Liver (tissue), 9 donors: ENCODE results near the gene RABGGTA. TPM values are rescaled to one million over a fixed set of nuclear protein-coding genes. Genes with fewer than 3 reads are reported as not detected.

ENCODE experiments used
- DNase-seq: peaks from one replicate; pipeline ENCODE4 v3.0.0-alpha.2; 2017; ENCODE audit warnings: low spot score
- H3K27ac ChIP-seq, 2 donors: one replicate each; pipeline ENCODE4 v1.7.0; 2013; ENCODE audit warnings: inconsistent platforms in 2 of 2, low read length in 2 of 2, control low read depth in 1 of 2, low read depth in 1 of 2, mild to moderate bottlenecking in 1 of 2
- H3K27me3 ChIP-seq, 4 donors: one replicate each; pipeline versions ENCODE4 v1.6.1 to v1.7.0; 2013; ENCODE audit warnings: low read length in 3 of 4, inconsistent platforms in 1 of 4, mild to moderate bottlenecking in 1 of 4, moderate library complexity in 1 of 4; ENCODE audit not compliant: control insufficient read depth in 4 of 4, insufficient read depth in 4 of 4
- H3K36me3 ChIP-seq, 4 donors: one replicate each; pipeline versions ENCODE4 v1.6.1 to v1.7.0; 2013; ENCODE audit warnings: low read length in 3 of 4, mild to moderate bottlenecking in 3 of 4, low read depth in 1 of 4, moderate library complexity in 1 of 4; ENCODE audit not compliant: control insufficient read depth in 4 of 4, insufficient read depth in 3 of 4
- H3K4me1 ChIP-seq, 4 donors: one replicate each; pipeline versions ENCODE4 v1.6.1 to v1.7.0; 2013; ENCODE audit warnings: low read length in 3 of 4, mild to moderate bottlenecking in 3 of 4, moderate library complexity in 1 of 4; ENCODE audit not compliant: control insufficient read depth in 4 of 4, insufficient read depth in 4 of 4
- H3K4me3 ChIP-seq, 3 donors: one replicate each; pipeline versions ENCODE4 v1.6.1 to v1.7.0; 2013; ENCODE audit warnings: low read length in 3 of 3, control low read depth in 1 of 3, low read depth in 1 of 3, mild to moderate bottlenecking in 1 of 3
- H3K9ac ChIP-seq, 2 donors: one replicate each; pipeline ENCODE4 v1.7.0; 2013; ENCODE audit warnings: low read length in 2 of 2, mild to moderate bottlenecking in 2 of 2, moderate library complexity in 2 of 2, control low read depth in 1 of 2, low read depth in 1 of 2
- H3K9me3 ChIP-seq, 4 donors: one replicate each; pipeline versions ENCODE4 v1.6.1 to v1.7.0; 2013; ENCODE audit warnings: low read length in 3 of 4; ENCODE audit not compliant: control insufficient read depth in 4 of 4
- EGR1 ChIP-seq, 2 donors: IDR thresholded peaks; 2 replicates each; pipeline ENCODE4 v1.6.1; 2016 to 2018; ENCODE audit warnings: antibody characterized with exemption in 2 of 2, low read depth in 2 of 2
- FOXA1 ChIP-seq: IDR thresholded peaks from 2 replicates; pipeline ENCODE4 v1.6.1; 2016; ENCODE audit warnings: antibody characterized with exemption
- FOXA2 ChIP-seq: IDR thresholded peaks from 2 replicates; pipeline ENCODE4 v1.6.1; 2016; ENCODE audit warnings: antibody characterized with exemption
- GABPA ChIP-seq, 2 donors: IDR thresholded peaks in 1 of 2; conservative IDR thresholded peaks in 1 of 2; 2 replicates each; pipeline ENCODE4 v1.6.1; 2016; ENCODE audit warnings: antibody characterized with exemption in 2 of 2, mild to moderate bottlenecking in 1 of 2, moderate library complexity in 1 of 2
- HNF4A ChIP-seq, 2 donors: conservative IDR thresholded peaks; 2 replicates each; pipeline ENCODE4 v1.6.1; 2016; ENCODE audit warnings: antibody characterized with exemption in 2 of 2, mild to moderate bottlenecking in 2 of 2
- HNF4G ChIP-seq: IDR thresholded peaks from 2 replicates; pipeline ENCODE4 v1.6.1; 2016; ENCODE audit warnings: antibody characterized with exemption
- JUND ChIP-seq, 2 donors: IDR thresholded peaks; 2 replicates each; pipeline ENCODE4 v1.6.1; 2016; ENCODE audit warnings: antibody characterized with exemption in 2 of 2
- NR2F2 ChIP-seq: IDR thresholded peaks from 2 replicates; pipeline ENCODE4 v1.6.1; 2016; ENCODE audit warnings: antibody characterized with exemption
- RAD21 ChIP-seq, 2 donors: IDR thresholded peaks; 2 replicates each; pipeline ENCODE4 v1.6.1; 2016; ENCODE audit warnings: antibody characterized with exemption in 2 of 2, mild to moderate bottlenecking in 2 of 2
- RXRA ChIP-seq, 2 donors: IDR thresholded peaks; 2 replicates each; pipeline ENCODE4 v1.6.1; 2017 to 2018; ENCODE audit warnings: antibody characterized with exemption in 2 of 2, mild to moderate bottlenecking in 1 of 2
- SP1 ChIP-seq: IDR thresholded peaks from 2 replicates; pipeline ENCODE4 v1.6.1; 2018; ENCODE audit warnings: antibody characterized with exemption, mild to moderate bottlenecking
- TAF1 ChIP-seq: conservative IDR thresholded peaks from 2 replicates; pipeline ENCODE4 v1.6.1; 2016; ENCODE audit warnings: antibody characterized with exemption, mild to moderate bottlenecking
- YY1 ChIP-seq: IDR thresholded peaks from 2 replicates; pipeline ENCODE4 v1.6.1; 2016; ENCODE audit warnings: antibody characterized with exemption, mild to moderate bottlenecking
- WGBS: extraction: QIAGEN DNeasy Blood & Tissue Kit; methylation state at CpG from one replicate; pipeline ENCODE4 v1.1.7; 2013; 5-methylcytosine and 5-hydroxymethylcytosine counted together
- polyA plus RNA-seq, 2 donors: library from polyadenylated mRNA; stranded (reverse) in 1 of 2; unstranded in 1 of 2; fragments of 200-250 nt in 1 of 2; fragments of >200 nt in 1 of 2; fragmentation: Nextera tagmentation in 1 of 2; extraction: Ambion mirVana in 1 of 2; gene quantifications; one replicate each; pipeline versions ENCODE4 v1.2.1 to v1.2.3, GENCODE V29; 2013 to 2015
- total RNA-seq, 2 donors: library from RNA; depleted of rRNA; stranded (reverse); fragments of >200 nt; gene quantifications; one replicate each; pipeline ENCODE4 v1.2.3, GENCODE V29; 2014
- TF ChIP-seq, protein P1 (sequence below): IDR thresholded peaks from 2 replicates; pipeline ENCODE4 v1.6.1; 2016; ENCODE audit warnings: antibody characterized with exemption, mild to moderate bottlenecking
- TF ChIP-seq, protein P2 (sequence below): IDR thresholded peaks from 2 replicates; pipeline ENCODE4 v1.6.1; 2016; ENCODE audit warnings: antibody characterized with exemption
- TF ChIP-seq, protein P3 (sequence below): IDR thresholded peaks from 2 replicates; pipeline ENCODE4 v1.6.1; 2016; ENCODE audit warnings: antibody characterized with exemption
- TF ChIP-seq, protein P4 (sequence below): IDR thresholded peaks from 2 replicates; pipeline ENCODE4 v1.6.1; 2016; ENCODE audit warnings: antibody characterized with exemption
- TF ChIP-seq, protein P5 (sequence below): fragments of 150-350 bp; IDR thresholded peaks from 2 replicates; pipeline ENCODE4 v1.5.1; 2017; ENCODE audit warnings: improper control_type of control experiment, low read depth, low read length; ENCODE audit not compliant: missing input control
- donor health status: healthy.
- donor health status: healthy.
- donor health status: healthy.
- donor health status: healthy.
- donor health status: healthy.

The RABGGTA gene
- total and polyA plus RNA-seq, 4 donors, result 7.5 to 19.7 (median 13.2) TPM

DNA sequence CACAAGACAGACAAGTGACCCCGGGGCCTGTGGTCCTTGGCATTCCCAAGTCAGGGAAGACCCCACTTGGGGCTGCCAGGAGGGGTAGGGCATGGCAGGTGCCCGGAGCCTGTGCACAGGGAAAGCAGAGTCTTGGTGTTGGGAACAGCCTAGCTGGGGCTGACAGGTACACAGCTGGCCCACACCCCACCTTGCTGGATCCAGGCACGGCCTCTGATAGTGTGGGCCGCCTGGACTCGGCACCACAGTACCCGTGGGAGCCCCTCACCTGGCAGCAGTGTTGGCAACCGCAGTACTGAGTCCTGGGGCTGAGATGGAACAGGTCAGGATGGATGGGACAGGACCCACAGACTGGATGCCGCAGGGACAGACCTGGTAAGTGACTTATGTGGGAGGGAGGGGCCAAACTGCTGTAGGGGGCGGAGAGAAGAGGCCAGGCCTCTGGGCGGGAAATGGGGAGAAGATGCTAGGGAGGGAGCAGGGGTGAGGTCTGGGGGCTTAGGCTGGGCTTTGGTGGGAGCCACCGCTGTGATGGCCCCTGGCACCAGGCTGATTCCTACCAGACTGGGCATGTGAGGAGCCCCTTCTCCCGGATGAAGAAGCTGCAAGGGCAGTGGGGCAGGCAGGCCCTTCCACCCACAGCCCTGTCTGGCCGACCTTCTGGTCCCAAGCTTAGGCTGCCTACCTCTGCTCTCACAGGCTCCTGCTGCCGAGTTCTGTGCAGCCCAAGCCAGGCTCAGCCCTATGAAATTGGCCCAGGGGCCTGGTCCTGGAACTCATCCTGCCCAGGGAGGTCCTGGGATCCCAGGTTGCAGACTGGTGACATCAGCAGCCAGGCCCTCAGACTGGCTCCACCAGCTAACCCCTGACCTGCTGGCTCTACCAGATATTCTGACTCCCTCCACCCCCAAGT is 8.3 kb downstream of the RABGGTA start, which contains the start of gene TGM1:
Gene TGM1, minus strand, starts transcription at position 357 of the 913 bp plus-strand sequence. CDS start 825 bp downstream, outside the sequence.
- Histone ChIP-seq H3K4me3 (no peak within 1 kb of the TSS), H3K4me1 (no peaks in the 10 kb centered on the region), H3K9ac (no peak within 1 kb of the TSS), H3K9me3 (no peaks in the 10 kb centered on the region), H3K27me3 (no peaks in the 10 kb centered on the region), H3K36me3 (peaks cover 0 to 34% (median 8%) of the 10 kb centered on the region in 4 donors), H3K27ac (no peak within 1 kb of the TSS)
- 93% methylated on average over 14 of the region's 14 CpGs for WGBS
- TF ChIP-seq NR2F2 (no peak), HNF4G (no peak), TAF1 (no peak), GABPA (IDR thresholded peaks at IDR 0.05 in 1 of 2, conservative IDR thresholded peaks at IDR 0.05 in 1 of 2) (no peak), RXRA (IDR thresholded peaks at IDR 0.05) (no peak), SP1 (no peak), FOXA2 (no peak), HNF4A (conservative IDR thresholded peaks at IDR 0.05) (no peak)
- TF ChIP-seq, protein P1, sequence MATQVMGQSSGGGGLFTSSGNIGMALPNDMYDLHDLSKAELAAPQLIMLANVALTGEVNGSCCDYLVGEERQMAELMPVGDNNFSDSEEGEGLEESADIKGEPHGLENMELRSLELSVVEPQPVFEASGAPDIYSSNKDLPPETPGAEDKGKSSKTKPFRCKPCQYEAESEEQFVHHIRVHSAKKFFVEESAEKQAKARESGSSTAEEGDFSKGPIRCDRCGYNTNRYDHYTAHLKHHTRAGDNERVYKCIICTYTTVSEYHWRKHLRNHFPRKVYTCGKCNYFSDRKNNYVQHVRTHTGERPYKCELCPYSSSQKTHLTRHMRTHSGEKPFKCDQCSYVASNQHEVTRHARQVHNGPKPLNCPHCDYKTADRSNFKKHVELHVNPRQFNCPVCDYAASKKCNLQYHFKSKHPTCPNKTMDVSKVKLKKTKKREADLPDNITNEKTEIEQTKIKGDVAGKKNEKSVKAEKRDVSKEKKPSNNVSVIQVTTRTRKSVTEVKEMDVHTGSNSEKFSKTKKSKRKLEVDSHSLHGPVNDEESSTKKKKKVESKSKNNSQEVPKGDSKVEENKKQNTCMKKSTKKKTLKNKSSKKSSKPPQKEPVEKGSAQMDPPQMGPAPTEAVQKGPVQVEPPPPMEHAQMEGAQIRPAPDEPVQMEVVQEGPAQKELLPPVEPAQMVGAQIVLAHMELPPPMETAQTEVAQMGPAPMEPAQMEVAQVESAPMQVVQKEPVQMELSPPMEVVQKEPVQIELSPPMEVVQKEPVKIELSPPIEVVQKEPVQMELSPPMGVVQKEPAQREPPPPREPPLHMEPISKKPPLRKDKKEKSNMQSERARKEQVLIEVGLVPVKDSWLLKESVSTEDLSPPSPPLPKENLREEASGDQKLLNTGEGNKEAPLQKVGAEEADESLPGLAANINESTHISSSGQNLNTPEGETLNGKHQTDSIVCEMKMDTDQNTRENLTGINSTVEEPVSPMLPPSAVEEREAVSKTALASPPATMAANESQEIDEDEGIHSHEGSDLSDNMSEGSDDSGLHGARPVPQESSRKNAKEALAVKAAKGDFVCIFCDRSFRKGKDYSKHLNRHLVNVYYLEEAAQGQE, result no peak
- TF ChIP-seq, protein P2, sequence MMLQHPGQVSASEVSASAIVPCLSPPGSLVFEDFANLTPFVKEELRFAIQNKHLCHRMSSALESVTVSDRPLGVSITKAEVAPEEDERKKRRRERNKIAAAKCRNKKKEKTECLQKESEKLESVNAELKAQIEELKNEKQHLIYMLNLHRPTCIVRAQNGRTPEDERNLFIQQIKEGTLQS, result no peak
- no peak for DNase-seq

DNA sequence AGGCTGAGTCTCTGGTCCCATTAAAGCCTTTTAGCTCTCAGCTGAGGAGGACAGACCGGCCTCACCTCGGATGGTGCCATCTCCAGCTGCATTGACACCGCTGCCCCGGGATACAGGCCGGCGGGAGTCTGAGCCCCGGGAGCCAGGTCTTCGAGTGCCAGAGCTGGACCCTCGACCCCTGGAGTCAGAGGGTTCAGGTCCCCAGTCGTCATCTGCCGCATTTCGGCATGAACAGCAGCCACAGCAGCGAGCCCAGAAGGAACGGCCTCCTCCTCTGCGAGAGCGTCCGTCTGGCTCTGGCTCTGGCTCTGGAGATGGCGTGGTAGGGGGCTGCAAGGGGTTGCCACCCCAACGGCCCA is 9.4 kb downstream of the RABGGTA start:
- H3K36me3 ChIP-seq, result peaks cover 0 to 23% (median 3%) of the 10 kb centered on the region in 4 donors
- no peak for DNase-seq
- TF ChIP-seq RXRA (IDR thresholded peaks at IDR 0.05) (no peak), FOXA2 (no peak), FOXA1 (no peak), NR2F2 (no peak), TAF1 (no peak), HNF4A (conservative IDR thresholded peaks at IDR 0.05) (no peak), HNF4G (no peak), SP1 (no peak), GABPA (IDR thresholded peaks at IDR 0.05 in 1 of 2, conservative IDR thresholded peaks at IDR 0.05 in 1 of 2) (no peak), YY1 (no peak), JUND (IDR thresholded peaks at IDR 0.05) (no peak), EGR1 (IDR thresholded peaks at IDR 0.05; ENCODE audit: low read depth in 2 of 2) (no peak), RAD21 (IDR thresholded peaks at IDR 0.05) (no peak)
- TF ChIP-seq, protein P3, sequence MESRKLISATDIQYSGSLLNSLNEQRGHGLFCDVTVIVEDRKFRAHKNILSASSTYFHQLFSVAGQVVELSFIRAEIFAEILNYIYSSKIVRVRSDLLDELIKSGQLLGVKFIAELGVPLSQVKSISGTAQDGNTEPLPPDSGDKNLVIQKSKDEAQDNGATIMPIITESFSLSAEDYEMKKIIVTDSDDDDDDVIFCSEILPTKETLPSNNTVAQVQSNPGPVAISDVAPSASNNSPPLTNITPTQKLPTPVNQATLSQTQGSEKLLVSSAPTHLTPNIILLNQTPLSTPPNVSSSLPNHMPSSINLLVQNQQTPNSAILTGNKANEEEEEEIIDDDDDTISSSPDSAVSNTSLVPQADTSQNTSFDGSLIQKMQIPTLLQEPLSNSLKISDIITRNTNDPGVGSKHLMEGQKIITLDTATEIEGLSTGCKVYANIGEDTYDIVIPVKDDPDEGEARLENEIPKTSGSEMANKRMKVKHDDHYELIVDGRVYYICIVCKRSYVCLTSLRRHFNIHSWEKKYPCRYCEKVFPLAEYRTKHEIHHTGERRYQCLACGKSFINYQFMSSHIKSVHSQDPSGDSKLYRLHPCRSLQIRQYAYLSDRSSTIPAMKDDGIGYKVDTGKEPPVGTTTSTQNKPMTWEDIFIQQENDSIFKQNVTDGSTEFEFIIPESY, result no peak
- TF ChIP-seq, protein P4, sequence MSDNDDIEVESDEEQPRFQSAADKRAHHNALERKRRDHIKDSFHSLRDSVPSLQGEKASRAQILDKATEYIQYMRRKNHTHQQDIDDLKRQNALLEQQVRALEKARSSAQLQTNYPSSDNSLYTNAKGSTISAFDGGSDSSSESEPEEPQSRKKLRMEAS, result no peak
- TF ChIP-seq, protein P1, result no peak
- TF ChIP-seq, protein P5, sequence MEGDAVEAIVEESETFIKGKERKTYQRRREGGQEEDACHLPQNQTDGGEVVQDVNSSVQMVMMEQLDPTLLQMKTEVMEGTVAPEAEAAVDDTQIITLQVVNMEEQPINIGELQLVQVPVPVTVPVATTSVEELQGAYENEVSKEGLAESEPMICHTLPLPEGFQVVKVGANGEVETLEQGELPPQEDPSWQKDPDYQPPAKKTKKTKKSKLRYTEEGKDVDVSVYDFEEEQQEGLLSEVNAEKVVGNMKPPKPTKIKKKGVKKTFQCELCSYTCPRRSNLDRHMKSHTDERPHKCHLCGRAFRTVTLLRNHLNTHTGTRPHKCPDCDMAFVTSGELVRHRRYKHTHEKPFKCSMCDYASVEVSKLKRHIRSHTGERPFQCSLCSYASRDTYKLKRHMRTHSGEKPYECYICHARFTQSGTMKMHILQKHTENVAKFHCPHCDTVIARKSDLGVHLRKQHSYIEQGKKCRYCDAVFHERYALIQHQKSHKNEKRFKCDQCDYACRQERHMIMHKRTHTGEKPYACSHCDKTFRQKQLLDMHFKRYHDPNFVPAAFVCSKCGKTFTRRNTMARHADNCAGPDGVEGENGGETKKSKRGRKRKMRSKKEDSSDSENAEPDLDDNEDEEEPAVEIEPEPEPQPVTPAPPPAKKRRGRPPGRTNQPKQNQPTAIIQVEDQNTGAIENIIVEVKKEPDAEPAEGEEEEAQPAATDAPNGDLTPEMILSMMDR, result no peak
- TF ChIP-seq, protein P2, result no peak

More for the DNA sequence above, 9.4 kb downstream of the RABGGTA start:
- Histone ChIP-seq H3K9me3 (no peaks in the 10 kb centered on the region), H3K27ac (no peak overlapping the region), H3K4me1 (no peaks in the 10 kb centered on the region), H3K4me3 (no peak overlapping the region), H3K9ac (no peak overlapping the region), H3K27me3 (no peaks in the 10 kb centered on the region)
- 94% methylated on average over 19 of the region's 19 CpGs for WGBS
